NCI-H2171 (cell line): ENCODE data around the gene CEP85.

Experiments used
- DNase-seq: peaks from one replicate; lab custom pipeline; 2025; lab: John Stamatoyannopoulos, UW

The CEP85 gene

GRCh38 chr1:26317146-26317545 lies 83.1 kb downstream of the CEP85 start:
- no peak for DNase-seq

DNA sequence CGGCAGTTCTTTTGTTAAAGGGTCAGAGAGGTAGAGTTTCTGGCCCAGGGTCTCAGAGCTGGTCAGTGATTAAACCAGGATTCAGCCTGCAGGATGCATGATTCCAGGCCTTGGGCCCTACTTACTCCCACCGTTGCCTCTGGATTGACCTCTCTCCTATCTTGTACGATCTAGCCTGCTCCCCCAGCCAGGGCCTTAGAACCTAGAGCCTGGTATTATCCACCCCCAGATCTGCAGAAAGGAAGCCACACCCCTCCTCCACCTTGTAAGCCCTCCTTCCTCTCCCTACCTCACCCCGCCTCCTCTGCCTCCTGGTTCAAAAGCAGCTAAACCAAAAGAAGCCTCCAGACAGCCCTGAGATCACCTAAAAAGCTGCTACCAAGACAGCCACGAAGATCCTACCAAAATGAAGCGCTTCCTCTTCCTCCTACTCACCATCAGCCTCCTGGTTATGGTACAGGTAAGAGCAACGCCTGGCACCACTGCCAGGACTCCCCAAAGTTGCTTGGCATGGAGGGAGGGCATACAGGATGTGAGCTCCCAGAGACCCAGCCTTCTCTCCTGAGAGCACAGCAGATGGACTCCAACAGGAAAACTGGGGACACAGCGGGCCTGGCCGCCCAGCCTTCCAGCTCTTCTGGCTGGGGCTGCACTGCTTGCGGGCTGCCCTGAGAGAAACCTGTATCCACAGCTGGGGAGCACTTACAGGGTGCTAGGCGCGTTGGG lies 83.8 kb downstream of the CEP85 start, which contains the start of gene CD52:
CD52 (plus strand) TSS at position 347 of the 726 bp plus-strand sequence; CDS start at position 407, 60 bp downstream.
- DNase-seq, result no peak

DNA sequence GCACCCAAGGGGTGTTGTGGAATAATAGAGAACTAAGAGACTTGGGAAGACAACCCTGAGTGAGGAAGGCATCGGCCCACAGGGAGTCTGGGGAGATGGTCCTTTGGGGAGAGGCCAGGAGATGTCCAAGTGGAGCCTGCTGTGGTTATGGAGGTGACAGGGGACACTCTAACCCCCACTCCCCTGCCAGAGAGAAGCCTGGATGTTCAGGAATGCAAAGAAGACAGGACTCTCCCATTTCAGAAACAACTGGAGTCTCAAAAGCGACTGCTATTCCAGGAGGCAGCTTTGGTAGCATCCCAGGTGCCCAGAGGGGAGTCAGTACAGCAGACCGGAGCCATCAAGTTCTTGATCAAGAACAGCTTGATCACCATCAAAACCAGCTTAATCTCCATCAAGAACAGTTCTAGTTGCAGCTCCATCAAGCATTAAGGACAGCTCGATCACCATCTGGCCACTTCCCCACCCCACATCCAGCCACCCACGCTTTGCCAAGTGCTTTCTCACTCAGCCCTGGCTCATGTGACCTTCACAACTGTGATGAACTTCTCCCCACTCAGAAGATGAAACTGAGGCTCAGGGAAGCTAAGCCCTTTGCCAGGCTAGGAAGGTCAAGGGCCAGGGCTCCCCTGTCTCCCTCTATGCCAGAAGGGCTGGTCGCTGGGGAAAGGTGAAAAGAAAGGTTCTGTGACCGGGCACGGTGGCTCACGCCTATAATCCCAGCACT lies 84.5 kb downstream of the CEP85 start:
- no peak for DNase-seq

GRCh38 chr1:26320896-26321295 lies 86.9 kb downstream of the CEP85 start:
- no peak for DNase-seq

GRCh38 chr1:26321315-26322041 lies 87.5 kb downstream of the CEP85 start:
- peak; percentile 62 for DNase-seq

GRCh38 chr1:26322042-26322331 lies 88.0 kb downstream of the CEP85 start:
- DNase-seq, result no peak

GRCh38 chr1:26323382-26323781 lies 89.4 kb downstream of the CEP85 start:
- DNase-seq, result no peak

GRCh38 chr1:26324550-26324949 lies 90.5 kb downstream of the CEP85 start:
- DNase-seq, result no peak

DNA sequence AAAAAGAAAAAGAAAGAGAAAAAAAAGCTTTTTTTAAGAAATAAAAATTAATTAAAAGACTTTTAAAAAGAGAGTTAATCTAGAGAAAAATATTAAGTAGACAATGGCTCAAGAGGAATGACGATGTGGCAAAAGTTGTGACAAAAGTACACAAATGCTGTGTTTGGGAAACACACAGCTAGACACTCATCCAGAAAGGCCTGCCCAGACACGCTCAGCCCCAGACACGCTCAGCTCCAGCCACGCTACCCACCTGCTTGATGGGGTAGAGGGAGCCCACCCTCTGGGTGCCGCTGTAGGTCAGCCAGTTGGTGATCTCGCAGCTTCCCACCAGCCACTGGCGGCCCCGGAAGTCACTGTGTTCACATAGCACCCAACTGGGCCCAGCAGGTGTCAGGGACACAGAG lies 94.0 kb downstream of the CEP85 start:
- peak; percentile 56 for DNase-seq
